ENCODE results near the gene PPM1E. TPM values are rescaled to one million over a fixed set of nuclear protein-coding genes. Genes with fewer than 3 reads are reported as not detected.

The PPM1E gene
- total RNA-seq, 4 donors from 2014 or later = 0.19 to 0.48 (median 0.46) TPM; not detected in 1

DNA sequence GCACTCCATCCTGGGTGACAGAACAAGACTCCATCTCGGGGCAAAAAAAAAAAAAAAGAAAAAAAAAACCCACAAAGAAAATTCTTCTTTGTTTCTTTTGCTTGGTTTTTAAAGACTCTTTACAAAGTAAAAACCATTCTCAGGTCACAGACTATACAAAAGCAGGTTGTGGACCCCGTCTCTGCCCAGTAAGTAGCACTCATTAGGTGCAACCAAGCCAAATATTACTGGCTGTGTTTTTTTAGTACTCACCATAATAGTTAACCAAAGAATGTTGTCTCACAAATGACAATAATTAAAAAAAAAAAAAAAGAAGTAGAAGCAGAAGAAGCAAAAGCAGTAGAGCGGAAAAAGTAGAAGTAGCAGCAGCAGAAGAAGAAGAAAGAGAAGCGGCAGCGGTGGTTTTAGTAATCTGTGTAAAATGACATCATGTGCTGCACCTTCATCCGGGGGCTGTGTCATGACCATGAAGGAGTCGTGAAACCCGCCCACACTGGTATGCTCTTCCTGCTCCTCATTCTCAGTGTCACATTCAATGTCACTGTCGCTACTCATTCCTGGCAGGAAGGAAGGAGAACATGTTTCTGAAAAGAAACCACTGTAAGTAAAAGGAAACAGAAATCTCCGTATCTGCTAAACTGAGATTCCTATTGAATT, 245.6 kb downstream of the PPM1E start:
- TF ChIP-seq, protein P1, sequence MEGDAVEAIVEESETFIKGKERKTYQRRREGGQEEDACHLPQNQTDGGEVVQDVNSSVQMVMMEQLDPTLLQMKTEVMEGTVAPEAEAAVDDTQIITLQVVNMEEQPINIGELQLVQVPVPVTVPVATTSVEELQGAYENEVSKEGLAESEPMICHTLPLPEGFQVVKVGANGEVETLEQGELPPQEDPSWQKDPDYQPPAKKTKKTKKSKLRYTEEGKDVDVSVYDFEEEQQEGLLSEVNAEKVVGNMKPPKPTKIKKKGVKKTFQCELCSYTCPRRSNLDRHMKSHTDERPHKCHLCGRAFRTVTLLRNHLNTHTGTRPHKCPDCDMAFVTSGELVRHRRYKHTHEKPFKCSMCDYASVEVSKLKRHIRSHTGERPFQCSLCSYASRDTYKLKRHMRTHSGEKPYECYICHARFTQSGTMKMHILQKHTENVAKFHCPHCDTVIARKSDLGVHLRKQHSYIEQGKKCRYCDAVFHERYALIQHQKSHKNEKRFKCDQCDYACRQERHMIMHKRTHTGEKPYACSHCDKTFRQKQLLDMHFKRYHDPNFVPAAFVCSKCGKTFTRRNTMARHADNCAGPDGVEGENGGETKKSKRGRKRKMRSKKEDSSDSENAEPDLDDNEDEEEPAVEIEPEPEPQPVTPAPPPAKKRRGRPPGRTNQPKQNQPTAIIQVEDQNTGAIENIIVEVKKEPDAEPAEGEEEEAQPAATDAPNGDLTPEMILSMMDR (IDR thresholded peaks at IDR 0.05) = no peak
- DNase-seq (ENCODE audit: low spot score) (no peak), ATAC-seq (ENCODE audit: low FRiP score) (no peak)

DNA sequence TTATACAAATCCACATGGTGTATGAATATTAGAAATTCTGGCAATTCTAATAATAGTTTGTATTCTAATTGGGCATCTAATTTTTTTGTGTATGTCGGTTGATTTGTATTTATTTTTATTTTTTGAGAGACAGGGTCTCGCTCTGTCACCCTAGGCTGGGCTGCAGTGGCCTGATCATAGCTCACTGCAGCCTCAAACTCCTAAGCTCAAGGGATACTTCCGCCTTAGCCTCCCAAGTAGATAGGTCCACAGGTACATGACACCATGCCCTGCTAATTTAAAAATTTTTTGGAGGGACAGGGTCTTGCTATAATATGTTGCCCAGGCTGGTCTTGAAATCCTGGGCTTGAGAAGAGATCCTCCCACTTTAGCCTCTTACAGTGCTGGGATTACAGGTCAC, 246.5 kb downstream of the PPM1E start:
- TF ChIP-seq, protein P1 (IDR thresholded peaks at IDR 0.05) = no peak
- DNase-seq (ENCODE audit: low spot score) (no peak), ATAC-seq (ENCODE audit: low FRiP score) (no peak)

DNA sequence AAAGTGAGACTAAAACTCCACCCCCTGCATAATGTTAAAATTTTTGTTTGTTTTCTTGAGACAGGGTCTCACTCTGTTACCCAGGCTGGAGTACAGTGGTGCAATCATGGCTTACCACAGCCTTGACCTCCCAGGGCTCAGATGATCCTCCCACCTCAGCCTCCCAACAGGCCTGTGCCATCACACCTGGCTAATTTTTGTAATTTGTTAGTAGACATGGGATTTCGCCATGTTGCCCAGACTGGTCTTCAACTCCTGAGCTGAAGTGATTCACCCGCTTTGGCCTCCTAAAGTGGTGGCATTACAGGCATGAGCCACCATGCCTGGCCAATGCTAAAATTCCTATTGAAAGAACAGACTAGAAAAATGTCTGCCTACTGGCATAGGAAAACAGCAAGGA, 247.2 kb downstream of the PPM1E start:
- DNase-seq (ENCODE audit: low spot score) = no peak
- TF ChIP-seq, protein P1 (IDR thresholded peaks at IDR 0.05) = no peak
- ATAC-seq (ENCODE audit: low FRiP score) = no peak

DNA sequence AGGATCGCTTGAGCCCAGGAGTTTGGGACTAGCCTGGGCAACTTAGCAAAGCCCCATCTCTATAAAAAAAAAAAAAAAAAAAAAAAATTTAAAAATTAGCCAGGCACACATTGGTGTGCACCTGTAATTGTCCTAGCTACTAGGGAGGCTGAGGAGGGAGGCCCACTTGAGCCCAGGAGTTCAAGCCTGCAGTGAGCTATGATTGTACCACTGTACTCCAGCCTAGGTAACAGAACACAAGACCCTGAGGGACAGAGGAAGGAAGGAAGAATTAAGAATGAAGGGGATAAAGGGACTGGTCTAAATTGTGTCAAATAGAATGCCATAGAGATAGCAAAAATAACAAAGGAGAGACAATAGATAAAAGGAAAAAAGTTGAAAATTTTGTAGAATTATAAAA, 248.2 kb downstream of the PPM1E start:
- no peak for ATAC-seq (ENCODE audit: low FRiP score)
- no peak for DNase-seq (ENCODE audit: low spot score)
- TF ChIP-seq, protein P1 (IDR thresholded peaks at IDR 0.05) = no peak

DNA sequence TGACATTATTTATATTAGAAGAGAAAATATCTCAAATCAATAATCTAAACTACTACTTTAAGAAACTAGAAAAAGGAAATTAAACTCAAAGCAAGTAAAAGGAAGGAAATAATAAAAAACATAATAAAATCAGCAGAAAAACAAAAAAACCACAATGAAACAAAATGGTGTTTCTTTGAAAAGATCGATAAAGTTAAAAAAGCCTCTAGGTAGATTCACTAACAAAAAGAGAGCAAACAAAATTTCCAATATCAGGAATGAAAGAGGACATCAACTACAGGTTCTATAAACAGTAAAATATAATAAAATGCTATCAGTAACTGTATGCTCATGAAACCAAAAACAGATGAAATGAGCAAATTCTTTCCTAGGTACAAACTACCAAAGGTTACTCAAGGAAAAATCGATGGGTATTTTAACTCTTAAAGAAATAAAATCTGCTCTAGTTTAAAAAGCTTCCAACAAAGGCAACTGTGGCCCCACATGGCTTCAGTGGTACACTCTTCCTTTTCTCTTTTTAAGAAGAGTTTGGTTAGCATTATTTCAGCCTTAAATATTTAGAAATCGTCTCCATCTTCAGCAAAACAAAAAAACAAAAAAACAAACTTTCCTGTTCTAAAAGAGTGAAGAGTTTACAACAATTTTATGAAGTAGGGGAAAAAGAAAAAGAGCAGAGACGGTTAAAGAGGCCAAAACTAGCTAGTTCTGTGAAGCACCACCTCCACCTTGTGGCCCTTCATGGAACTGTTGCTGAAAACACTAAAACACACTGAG, 248.9 kb downstream of the PPM1E start:
- no peak for ATAC-seq (ENCODE audit: low FRiP score)
- TF ChIP-seq, protein P1 (IDR thresholded peaks at IDR 0.05) = peak in 2 of 3 donors; percentile 57 to 87
- peak; percentile 79 for DNase-seq (ENCODE audit: low spot score)

DNA sequence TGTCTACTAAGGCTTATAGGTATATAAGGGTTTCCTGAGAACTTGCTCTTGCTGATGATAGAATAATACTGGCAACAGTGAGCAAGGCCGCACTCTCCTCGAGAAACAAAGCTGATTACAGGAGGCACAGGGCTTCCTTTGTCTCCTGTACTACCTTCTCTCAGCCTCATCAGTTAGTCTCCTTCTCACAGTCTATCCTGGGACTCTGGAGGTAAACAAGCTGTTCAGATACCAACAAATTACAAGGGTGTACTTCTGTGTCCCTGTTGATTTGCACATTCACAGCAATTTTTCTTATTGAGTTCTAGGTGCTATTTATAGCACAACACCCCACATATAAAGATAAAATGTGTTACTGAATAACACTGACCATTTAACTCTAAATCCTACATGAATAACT, 252.3 kb downstream of the PPM1E start:
- TF ChIP-seq, protein P1 (IDR thresholded peaks at IDR 0.05) = no peak
- ATAC-seq (ENCODE audit: low FRiP score) = no peak
- DNase-seq (ENCODE audit: low spot score) = no peak

DNA sequence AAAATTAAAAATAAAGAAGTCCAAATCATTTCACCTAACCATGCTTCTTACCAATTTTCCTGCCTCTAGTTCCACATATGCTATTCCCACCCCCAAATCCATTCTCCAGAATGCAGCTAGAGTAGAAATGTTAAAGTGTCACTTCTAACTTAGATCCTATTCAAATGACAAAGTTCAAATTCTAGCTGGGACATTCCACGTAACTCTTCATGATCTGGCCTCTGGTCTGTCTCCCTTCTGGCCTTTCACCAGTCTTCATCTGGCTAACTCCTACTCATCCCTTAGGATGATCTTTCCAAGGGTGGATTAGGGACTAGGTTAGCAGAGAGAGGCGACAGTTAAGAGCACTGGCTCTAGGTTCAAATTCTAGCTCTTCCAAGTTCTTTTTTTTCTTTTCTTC, 253.1 kb downstream of the PPM1E start:
- TF ChIP-seq, protein P1 (IDR thresholded peaks at IDR 0.05) = no peak
- DNase-seq (ENCODE audit: low spot score) (no peak), ATAC-seq (ENCODE audit: low FRiP score) (no peak)
